SK-N-SH (cell line): Measurements from ENCODE around the gene MAP1LC3B. TPM values are rescaled to one million over a fixed set of nuclear protein-coding genes. Genes with fewer than 3 reads are reported as not detected.

Experiments
- CTCF ChIA-PET: fragments of 300-600, 350-600 bp; formaldehyde crosslinking; extraction: SDS; loops from one replicate; lab custom pipeline; 2021; lab: Yijun Ruan, JAX
- POLR2A ChIA-PET: fragments of 350-600 bp; sonication (Branson Sonifier 250); formaldehyde crosslinking; extraction: SDS; loops from one replicate; lab custom pipeline; 2020; ENCODE audit warnings: antibody characterized with exemption, inconsistent platforms; lab: Yijun Ruan, JAX
- DNase-seq: peaks from one replicate; pipeline ENCODE4 v3.0.0; 2012
- H2AFZ ChIP-seq: fragments of 200-600 bp; sonication (generic); 2 replicates; pipeline ENCODE4 v1.8.1; 2016; ENCODE audit warnings: antibody characterized with exemption, mild to moderate bottlenecking, low read depth
- H3F3A ChIP-seq: fragments of 200-600 bp; sonication (generic); replicated peaks from 2 replicates; pipeline ENCODE3; 2016; ENCODE audit warnings: antibody characterized with exemption, mild to moderate bottlenecking; ENCODE audit not compliant: insufficient read depth
- H3K27ac ChIP-seq, 2 experiments: fragments of 200-500 bp in 1 of 2; fragments of 200-600 bp in 1 of 2; sonication (Bioruptor generic) in 1 of 2; sonication (generic), shearing (Covaris generic) in 1 of 2; 2 replicates each; pipeline versions ENCODE4 v1.5.1 to v1.6.1; 2014 to 2016; ENCODE audit warnings: low read depth in 2 of 2, inconsistent platforms in 1 of 2, low read length in 1 of 2, mild to moderate bottlenecking in 1 of 2, mixed read lengths in 1 of 2
- H3K27me3 ChIP-seq: fragments of 200-600 bp; sonication (generic), shearing (Covaris generic); 2 replicates; pipeline ENCODE4 v1.6.1; 2016; ENCODE audit warnings: mixed run types; ENCODE audit not compliant: insufficient read depth
- H3K36me3 ChIP-seq, 2 experiments: fragments of 200-500 bp in 1 of 2; fragments of 200-600 bp in 1 of 2; sonication (Bioruptor generic) in 1 of 2; sonication (generic) in 1 of 2; replicated peaks in 1 of 2; 2 replicates each; pipeline versions ENCODE3 to v1.5.1; 2014 to 2016; ENCODE audit warnings: low read length in 1 of 2, mild to moderate bottlenecking in 1 of 2; ENCODE audit not compliant: insufficient read depth in 2 of 2, control insufficient read depth in 1 of 2
- H3K4me1 ChIP-seq, 2 experiments: fragments of 200-500 bp in 1 of 2; fragments of 200-600 bp in 1 of 2; sonication (Bioruptor generic) in 1 of 2; sonication (generic), shearing (Covaris generic) in 1 of 2; 2 replicates each; pipeline versions ENCODE4 v1.5.1 to v1.6.1; 2014 to 2016; ENCODE audit warnings: low read depth in 1 of 2, low read length in 1 of 2, mixed run types in 1 of 2; ENCODE audit not compliant: insufficient read depth in 2 of 2, control insufficient read depth in 1 of 2
- H3K4me2 ChIP-seq: fragments of 200-600 bp; sonication (generic), shearing (Covaris generic); 2 replicates; pipeline ENCODE4 v1.6.1; 2017; ENCODE audit warnings: mixed run types
- H3K4me3 ChIP-seq, 2 experiments: fragments of 200-500 bp in 1 of 2; fragments of 200-600 bp in 1 of 2; sonication (Bioruptor generic) in 1 of 2; sonication (generic), shearing (Covaris generic) in 1 of 2; 2 replicates each; pipeline versions ENCODE4 v1.5.1 to v1.8.1; 2014 to 2016; ENCODE audit warnings: low read depth in 2 of 2, inconsistent platforms in 1 of 2, low read length in 1 of 2, mild to moderate bottlenecking in 1 of 2, mixed read lengths in 1 of 2, moderate library complexity in 1 of 2
- H3K79me2 ChIP-seq: fragments of 200-600 bp; sonication (generic); 2 replicates; pipeline ENCODE4 v1.8.1; 2017; ENCODE audit warnings: mild to moderate bottlenecking; ENCODE audit not compliant: insufficient read depth
- H3K9ac ChIP-seq: fragments of 200-600 bp; sonication (generic); 2 replicates; pipeline ENCODE4 v1.6.1; 2017; ENCODE audit warnings: mixed run types
- H3K9me2 ChIP-seq: fragments of 200-600 bp; sonication (generic); 2 replicates; pipeline ENCODE4 v1.6.1; 2017; ENCODE audit warnings: mixed run types
- H3K9me3 ChIP-seq: fragments of 200-600 bp; sonication (generic); 2 replicates; pipeline ENCODE4 v1.6.1; 2017; ENCODE audit warnings: mixed run types, mild to moderate bottlenecking, moderate library complexity
- H4K20me1 ChIP-seq: fragments of 200-600 bp; sonication (generic); 2 replicates; pipeline ENCODE4 v1.6.1; 2017; ENCODE audit warnings: mild to moderate bottlenecking, mixed run types; ENCODE audit not compliant: insufficient read depth
- CHD2 ChIP-seq: fragments of 150-350 bp; IDR thresholded peaks from 2 replicates; pipeline ENCODE4 v1.6.1; 2018; ENCODE audit warnings: low read length; ENCODE audit not compliant: partially characterized antibody
- ELF1 ChIP-seq: IDR thresholded peaks from 2 replicates; pipeline ENCODE4 v1.4.0; 2012
- EZH2phosphoT487 ChIP-seq: fragments of 200-600 bp; sonication (generic); IDR thresholded peaks from 2 replicates; pipeline ENCODE4 v1.6.1; 2017; ENCODE audit warnings: low read depth, mixed run types, mild to moderate bottlenecking, antibody characterized with exemption, moderate library complexity, borderline replicate concordance
- FOSL2 ChIP-seq: IDR thresholded peaks from 2 replicates; pipeline ENCODE4 v1.4.0; 2012; ENCODE audit warnings: low read depth, mild to moderate bottlenecking, moderate library complexity, borderline replicate concordance
- FOXM1 ChIP-seq: IDR thresholded peaks from 2 replicates; pipeline ENCODE4 v1.4.0; 2012; ENCODE audit warnings: low read depth, mild to moderate bottlenecking
- JUND ChIP-seq: IDR thresholded peaks from 2 replicates; pipeline ENCODE4 v1.4.0; 2012
- MAX ChIP-seq: IDR thresholded peaks from 2 replicates; pipeline ENCODE4 v1.4.0; 2012; ENCODE audit warnings: low read depth
- MEF2A ChIP-seq: IDR thresholded peaks from 2 replicates; pipeline ENCODE4 v1.4.0; 2012; ENCODE audit warnings: low read depth, borderline replicate concordance
- PBX3 ChIP-seq: IDR thresholded peaks from 2 replicates; pipeline ENCODE4; 2012
- RAD21 ChIP-seq: IDR thresholded peaks from 2 replicates; pipeline ENCODE4 v1.6.1; 2012; ENCODE audit warnings: mild to moderate bottlenecking, low read length
- RXRA ChIP-seq: IDR thresholded peaks from 2 replicates; pipeline ENCODE4 v1.4.0; 2012; ENCODE audit warnings: low read depth, mild to moderate bottlenecking, borderline replicate concordance
- YY1 ChIP-seq: IDR thresholded peaks from 2 replicates; pipeline ENCODE4 v1.4.0; 2012; ENCODE audit warnings: low read depth, mild to moderate bottlenecking
- WGBS: methylation state at CpG from one replicate; pipeline ENCODE4 v1.1.6; 2017; ENCODE audit warnings: low lambda C conversion rate; 5-methylcytosine and 5-hydroxymethylcytosine counted together
- polyA plus RNA-seq, 3 experiments: library from polyadenylated mRNA; depleted of rRNA; stranded (reverse); fragments of >200 nt; gene quantifications; 2 replicates each; pipeline ENCODE4 v1.2.3, GENCODE V29; 2012

MAP1LC3B gene
- polyA plus RNA-seq, 1 of the 3 experiments (the other 2 are of a cell fraction) = 33.7 TPM

- Histone ChIP-seq H4K20me1 (0 out of 2 replicates have a peak, but pooled peaks cover 6% of the 10 kb centered on the region), H3K27ac (no peak overlapping the region; a peak in 1 of 4 replicates), H3K4me2 (no peak overlapping the region), H2AFZ (no peak overlapping the region), H3K36me3 (peaks cover 45 to 70% of the 10 kb centered on the region in 2 experiments), H3K9me3 (no peaks in the 10 kb centered on the region), H3K9me2 (no peaks in the 10 kb centered on the region), H3K9ac (no peak overlapping the region), H3K79me2 (no peaks in the 10 kb centered on the region), H3F3A (no peaks in the 10 kb centered on the region), H3K4me3 (no peak overlapping the region), H3K4me1 (no peaks in the 10 kb centered on the region; a peak in 1 of 4 replicates), H3K27me3 (no peaks in the 10 kb centered on the region)
- ChIA-PET POLR2A (no interaction called here), CTCF (interaction anchor here (1.2 kb wide), 1 partner anchor 20 kb away, joined by 4 read pairs; no protein-coding TSS in a partner anchor)
- TF ChIP-seq FOSL2 (no peak), JUND (no peak), MAX (no peak), EZH2phosphoT487 (no peak)
- DNase-seq = no peak
- 85% methylated on average over 24 of the region's 24 CpGs for WGBS
These were observed 22.1 kb downstream of the MAP1LC3B start for GRCh38 chr16:87414251-87414680.

- Histone ChIP-seq H3K36me3 (peaks cover 43 to 65% of the 10 kb centered on the region in 2 experiments), H3K9me2 (no peaks in the 10 kb centered on the region), H3K4me1 (no peaks in the 10 kb centered on the region; a peak in 1 of 4 replicates), H2AFZ (no peak overlapping the region), H3K4me2 (no peak overlapping the region), H3K79me2 (0 out of 2 replicates have a peak, but pooled peaks cover under 1% of the 10 kb centered on the region), H3K27ac (no peak overlapping the region), H3K27me3 (no peaks in the 10 kb centered on the region), H3K9me3 (no peaks in the 10 kb centered on the region), H3F3A (no peaks in the 10 kb centered on the region), H4K20me1 (0 out of 2 replicates have a peak, but pooled peaks cover 6% of the 10 kb centered on the region), H3K9ac (no peak overlapping the region), H3K4me3 (no peak overlapping the region)
- TF ChIP-seq JUND (no peak), RXRA (no peak), ELF1 (no peak), MEF2A (no peak), CHD2 (no peak), FOXM1 (no peak), PBX3 (no peak), YY1 (no peak), RAD21 (no peak), FOSL2 (no peak)
- CTCF ChIA-PET = interaction anchor here (0.8 to 2.9 kb wide), 4 partner anchors 22 to 354 kb away, joined by 3 to 53 read pairs (median 8); no protein-coding TSS in a partner anchor
- POLR2A ChIA-PET = no interaction called here
- WGBS = 93% methylated on average over 9 of the region's 9 CpGs
- no peak for DNase-seq
These were observed 23.3 kb downstream of the MAP1LC3B start for GRCh38 chr16:87415441-87415840.
